Vagina (tissue), 2 donors: ENCODE results near the gene TMEM81. TPM values are rescaled to one million over a fixed set of nuclear protein-coding genes. Genes with fewer than 3 reads are reported as not detected.

ENCODE experiments used
- DNase-seq, 2 donors: peaks; one replicate each; pipeline ENCODE4 v3.0.0-alpha.2; 2017; ENCODE audit errors: extremely low spot score in 2 of 2
- H3K27ac ChIP-seq: fragments of 200-600 bp; sonication (generic); one replicate; pipeline ENCODE4 v1.5.1; 2019
- H3K27me3 ChIP-seq: fragments of 200-600 bp; sonication (generic); one replicate; pipeline ENCODE4 v1.5.1; 2019
- H3K36me3 ChIP-seq, 2 donors: fragments of 200-600 bp; sonication (generic); one replicate each; pipeline ENCODE4 v1.5.1; 2017 to 2019
- H3K4me1 ChIP-seq: fragments of 200-600 bp; sonication (generic); one replicate; pipeline ENCODE4 v1.5.1; 2019
- H3K4me3 ChIP-seq, 2 donors: fragments of 200-600 bp; sonication (generic); 1 replicate in 1 of 2; 2 replicates in 1 of 2; pipeline ENCODE4 v1.5.1; 2016 to 2019
- H3K9me3 ChIP-seq: fragments of 200-600 bp; sonication (generic); one replicate; pipeline ENCODE4 v1.5.1; 2019
- CTCF ChIP-seq, 3 experiments: fragments of 450-650 bp in 2 of 3; fragments of 200-600 bp in 1 of 3; sonication (generic) in 1 of 3; IDR thresholded peaks; one replicate each; pipeline ENCODE4 v1.5.1; 2017 to 2019; ENCODE audit warnings: antibody characterized with exemption in 3 of 3, mild to moderate bottlenecking in 2 of 3, moderate library complexity in 2 of 3
- POLR2A ChIP-seq, 2 donors: fragments of 450-650 bp; IDR thresholded peaks; one replicate each; pipeline ENCODE4 v1.6.1; 2017; ENCODE audit warnings: antibody characterized with exemption in 2 of 2, mild to moderate bottlenecking in 2 of 2, moderate library complexity in 2 of 2
- POLR2AphosphoS5 ChIP-seq, 2 donors: sonication (generic); formaldehyde crosslinking; IDR thresholded peaks; one replicate each; pipeline ENCODE4 v1.9.0; 2017; ENCODE audit warnings: antibody characterized with exemption in 2 of 2, mild to moderate bottlenecking in 2 of 2, low read depth in 1 of 2; ENCODE audit not compliant: insufficient read depth in 1 of 2
- intact Hi-C: fragments of 100-400 bp; cut with DNase I; formaldehyde crosslinking; loops from one replicate; pipeline ENCODE4 v1.15.1; 2023
- total RNA-seq: library from RNA; depleted of rRNA; stranded (reverse); fragments of >200 nt; gene quantifications from one replicate; pipeline ENCODE4 v1.2.3, GENCODE V29; 2016

Gene TMEM81
- total RNA-seq, 1 donor from 2014 or later = 3.9 TPM

DNA sequence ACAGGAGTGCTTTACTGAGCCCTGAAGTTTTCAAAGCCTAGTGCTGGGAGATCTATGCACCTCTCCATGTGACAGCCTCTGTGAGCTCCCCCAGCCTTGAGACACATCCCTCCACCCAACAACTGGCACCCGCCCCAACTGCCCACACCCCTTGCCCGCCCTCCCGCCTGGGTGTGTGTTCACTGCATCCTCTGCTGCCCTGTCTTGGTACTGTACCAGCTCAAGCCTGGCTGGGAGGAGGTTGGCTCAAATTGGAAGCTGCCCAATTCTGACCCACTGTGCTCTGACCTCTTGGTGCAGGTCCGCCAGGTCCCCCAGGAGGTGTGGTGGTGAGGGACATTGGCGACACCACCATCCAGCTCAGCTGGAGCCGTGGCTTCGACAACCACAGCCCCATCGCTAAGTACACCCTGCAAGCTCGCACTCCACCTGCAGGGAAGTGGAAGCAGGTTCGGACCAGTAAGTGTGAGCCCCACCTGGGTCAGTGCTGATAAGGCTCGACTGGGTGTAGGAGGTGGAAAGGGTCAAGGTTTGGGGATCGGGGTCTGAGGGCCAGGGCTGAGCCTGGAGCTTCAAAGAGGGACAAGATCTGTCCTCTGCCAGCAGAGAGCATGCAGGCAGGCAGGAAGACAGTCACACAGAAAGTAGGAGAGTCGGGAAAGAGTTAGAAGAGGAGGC lies 18.0 kb downstream of the TMEM81 start:
- Histone ChIP-seq H3K4me3 (no peak overlapping the region), H3K27ac (no peak overlapping the region), H3K9me3 (no peaks in the 10 kb centered on the region), H3K27me3 (no peaks in the 10 kb centered on the region), H3K4me1 (peaks cover 8% of the 10 kb centered on the region), H3K36me3 (no peaks in the 10 kb centered on the region)
- no peak for DNase-seq
- TF ChIP-seq POLR2AphosphoS5 (IDR thresholded peaks at IDR 0.05; ENCODE audit: insufficient read depth in 1 of 2, low read depth in 1 of 2) (no peak), CTCF (IDR thresholded peaks at IDR 0.05) (no peak), POLR2A (IDR thresholded peaks at IDR 0.05) (no peak)
- intact Hi-C loops = no loop called here

DNA sequence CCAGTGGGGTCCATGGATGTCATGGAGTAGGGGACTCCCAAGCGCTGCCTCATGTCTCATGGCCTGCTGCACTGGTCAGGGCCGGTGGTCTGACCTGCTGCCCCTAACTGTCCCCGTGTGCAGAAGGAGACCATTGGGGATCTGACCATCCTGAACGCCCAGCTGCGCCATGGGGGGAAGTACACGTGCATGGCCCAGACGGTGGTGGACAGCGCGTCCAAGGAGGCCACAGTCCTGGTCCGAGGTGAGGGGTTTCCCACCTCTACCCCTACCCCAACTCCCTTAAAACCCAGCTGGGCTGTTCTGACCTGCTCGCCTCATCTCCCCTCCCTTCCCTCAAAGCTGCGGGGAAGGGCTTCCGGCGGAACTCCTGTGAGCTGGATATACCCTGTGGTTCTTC lies 18.6 kb downstream of the TMEM81 start:
- Histone ChIP-seq H3K27me3 (no peaks in the 10 kb centered on the region), H3K9me3 (no peaks in the 10 kb centered on the region), H3K27ac (no peak overlapping the region), H3K36me3 (no peaks in the 10 kb centered on the region), H3K4me1 (peaks cover 8% of the 10 kb centered on the region), H3K4me3 (no peak overlapping the region)
- TF ChIP-seq POLR2A (IDR thresholded peaks at IDR 0.05) (no peak), POLR2AphosphoS5 (IDR thresholded peaks at IDR 0.05; ENCODE audit: insufficient read depth in 1 of 2, low read depth in 1 of 2) (no peak), CTCF (IDR thresholded peaks at IDR 0.05) (no peak)
- DNase-seq = no peak
- intact Hi-C loops = no loop called here

GRCh38 chr1:205064741-205065316 lies 19.4 kb downstream of the TMEM81 start:
- Histone ChIP-seq H3K36me3 (no peaks in the 10 kb centered on the region), H3K9me3 (no peaks in the 10 kb centered on the region), H3K4me1 (peaks cover 8% of the 10 kb centered on the region), H3K27me3 (no peaks in the 10 kb centered on the region), H3K27ac (no peak overlapping the region), H3K4me3 (no peak overlapping the region)
- intact Hi-C loops = loop anchor here (5.0 kb wide), 1 partner anchor 78 kb away; no protein-coding TSS in a partner anchor
- no peak for DNase-seq
- no peak for TF ChIP-seq POLR2AphosphoS5 (IDR thresholded peaks at IDR 0.05; ENCODE audit: insufficient read depth in 1 of 2, low read depth in 1 of 2)
- TF ChIP-seq CTCF (IDR thresholded peaks at IDR 0.05) = no peak
- no peak for TF ChIP-seq POLR2A (IDR thresholded peaks at IDR 0.05)

GRCh38 chr1:205064301-205064700 lies 20.0 kb downstream of the TMEM81 start:
- TF ChIP-seq CTCF (IDR thresholded peaks at IDR 0.05) = no peak
- TF ChIP-seq POLR2AphosphoS5 (IDR thresholded peaks at IDR 0.05; ENCODE audit: insufficient read depth in 1 of 2, low read depth in 1 of 2) = no peak
- no peak for TF ChIP-seq POLR2A (IDR thresholded peaks at IDR 0.05)
- no peak overlapping the region for H3K4me3 ChIP-seq
- H3K9me3 ChIP-seq = no peaks in the 10 kb centered on the region
- no peak for DNase-seq
- no peak overlapping the region for H3K27ac ChIP-seq
- intact Hi-C loops = loop anchor here (5.0 kb wide), 1 partner anchor 77 kb away; no protein-coding TSS in a partner anchor
- H3K27me3 ChIP-seq = no peaks in the 10 kb centered on the region
- no peaks in the 10 kb centered on the region for H3K36me3 ChIP-seq
- peaks cover 8% of the 10 kb centered on the region for H3K4me1 ChIP-seq

DNA sequence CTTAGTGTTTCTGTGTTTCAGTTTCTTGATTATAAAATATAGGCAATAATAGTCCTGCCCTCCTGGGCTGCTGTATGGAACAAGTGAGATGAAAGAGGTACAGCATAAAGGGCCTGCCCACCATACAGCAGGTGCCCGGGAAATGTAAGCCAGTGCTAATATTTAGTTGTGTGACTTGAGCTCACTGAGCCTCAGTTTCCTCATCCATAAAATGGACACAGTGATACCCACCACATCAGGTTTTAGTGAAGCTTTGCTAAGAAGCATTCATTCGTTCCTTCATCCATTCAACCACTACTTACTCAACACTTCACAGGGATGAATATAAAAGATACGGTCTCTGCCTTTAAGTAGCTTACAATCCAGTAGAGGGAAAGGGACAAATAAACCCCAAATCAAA lies 21.4 kb downstream of the TMEM81 start:
- H3K4me3 ChIP-seq = no peak overlapping the region
- H3K9me3 ChIP-seq = no peaks in the 10 kb centered on the region
- no peak for DNase-seq
- H3K27me3 ChIP-seq = no peaks in the 10 kb centered on the region
- intact Hi-C loops = loop anchor here (5.0 kb wide), 1 partner anchor 76 kb away; no protein-coding TSS in a partner anchor
- H3K36me3 ChIP-seq = no peaks in the 10 kb centered on the region
- peaks cover 8% of the 10 kb centered on the region for H3K4me1 ChIP-seq
- H3K27ac ChIP-seq = no peak overlapping the region
- no peak for TF ChIP-seq POLR2AphosphoS5 (IDR thresholded peaks at IDR 0.05; ENCODE audit: insufficient read depth in 1 of 2, low read depth in 1 of 2)
- TF ChIP-seq POLR2A (IDR thresholded peaks at IDR 0.05) = no peak
- TF ChIP-seq CTCF (IDR thresholded peaks at IDR 0.05) = no peak
